Esophagus squamous epithelium (tissue), 4 donors: Measurements from ENCODE around the gene SCT.

Experiments used
- POLR2A ChIP-seq, 4 donors: fragments of 450-650 bp; IDR thresholded peaks; one replicate each; pipeline ENCODE4 v1.6.1; 2017; ENCODE audit warnings: antibody characterized with exemption in 4 of 4, mild to moderate bottlenecking in 4 of 4, moderate library complexity in 3 of 4
- TF ChIP-seq, protein P1 (sequence below), 6 experiments: fragments of 450-650 bp in 4 of 6; fragments of 200-600 bp in 2 of 6; sonication (generic) in 2 of 6; IDR thresholded peaks; one replicate each; pipeline ENCODE4 v1.5.1; 2016 to 2019; ENCODE audit warnings: antibody characterized with exemption in 6 of 6, mild to moderate bottlenecking in 4 of 6, moderate library complexity in 4 of 6

DNA sequence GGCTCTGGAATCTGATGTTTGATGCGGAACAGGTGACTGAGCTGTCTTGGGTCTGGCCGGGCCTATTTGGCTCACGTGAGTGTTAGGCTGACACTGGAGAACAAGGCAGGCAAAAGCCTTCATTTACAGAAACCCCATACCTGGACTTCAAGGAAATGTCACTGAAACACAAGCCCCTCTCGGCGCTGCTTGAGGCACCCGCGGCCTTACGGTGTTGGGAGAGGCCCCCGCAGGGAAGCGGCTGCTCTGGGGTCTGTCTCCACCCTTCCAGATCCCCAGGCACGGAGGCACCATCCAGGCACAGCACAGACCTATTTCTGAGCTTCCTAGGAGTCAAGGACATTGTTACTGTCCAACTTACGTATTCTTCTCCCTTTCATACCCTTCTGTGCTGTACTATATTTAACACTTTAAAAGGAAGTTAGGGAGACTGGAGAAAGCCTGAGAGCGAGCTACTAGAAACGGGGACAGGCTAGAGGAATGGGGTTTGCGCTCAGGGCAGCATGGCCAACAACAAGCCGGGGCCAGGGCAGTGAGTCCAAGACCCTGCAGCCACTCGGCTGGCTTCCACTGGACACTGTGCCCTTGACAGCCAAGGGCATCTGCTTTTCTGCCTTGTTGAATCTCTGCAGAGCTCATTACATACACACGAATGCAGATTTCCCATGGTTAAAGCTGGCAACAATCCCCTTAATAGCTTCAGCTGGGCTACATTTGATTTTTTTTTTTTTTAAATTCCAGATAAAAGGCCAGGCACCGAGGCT is 33.9 kb upstream of the SCT start:
- TF ChIP-seq, protein P1, sequence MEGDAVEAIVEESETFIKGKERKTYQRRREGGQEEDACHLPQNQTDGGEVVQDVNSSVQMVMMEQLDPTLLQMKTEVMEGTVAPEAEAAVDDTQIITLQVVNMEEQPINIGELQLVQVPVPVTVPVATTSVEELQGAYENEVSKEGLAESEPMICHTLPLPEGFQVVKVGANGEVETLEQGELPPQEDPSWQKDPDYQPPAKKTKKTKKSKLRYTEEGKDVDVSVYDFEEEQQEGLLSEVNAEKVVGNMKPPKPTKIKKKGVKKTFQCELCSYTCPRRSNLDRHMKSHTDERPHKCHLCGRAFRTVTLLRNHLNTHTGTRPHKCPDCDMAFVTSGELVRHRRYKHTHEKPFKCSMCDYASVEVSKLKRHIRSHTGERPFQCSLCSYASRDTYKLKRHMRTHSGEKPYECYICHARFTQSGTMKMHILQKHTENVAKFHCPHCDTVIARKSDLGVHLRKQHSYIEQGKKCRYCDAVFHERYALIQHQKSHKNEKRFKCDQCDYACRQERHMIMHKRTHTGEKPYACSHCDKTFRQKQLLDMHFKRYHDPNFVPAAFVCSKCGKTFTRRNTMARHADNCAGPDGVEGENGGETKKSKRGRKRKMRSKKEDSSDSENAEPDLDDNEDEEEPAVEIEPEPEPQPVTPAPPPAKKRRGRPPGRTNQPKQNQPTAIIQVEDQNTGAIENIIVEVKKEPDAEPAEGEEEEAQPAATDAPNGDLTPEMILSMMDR (IDR thresholded peaks at IDR 0.05): no peak
- TF ChIP-seq POLR2A (IDR thresholded peaks at IDR 0.05): no peak
